K562 (cell line): Measurements from ENCODE around the gene DOCK1. TPM values are rescaled to one million over a fixed set of nuclear protein-coding genes. Genes with fewer than 3 reads are reported as not detected.

Experiments used
- ATAC-seq: fragments of 200-7000 bp; cut with Tn5 transposase; 3 replicates; pipeline ENCODE4 v1.9.1; 2020; ENCODE audit warnings: moderate library complexity
- BruUV-seq: library from RNA; stranded (reverse); fragments of 400-500 nt; replicated peaks from 2 replicates; lab custom pipeline; 2021; lab: Mats Ljungman, UMichigan
- CTCF ChIA-PET: fragments of 300-600 bp; formaldehyde crosslinking; extraction: SDS; loops from one replicate; lab custom pipeline; 2021; ENCODE audit warnings: low intra/inter-chr PET ratio; lab: Yijun Ruan, JAX
- POLR2A ChIA-PET: fragments of 300-600, 350-650 bp; sonication (Branson Sonifier 250); formaldehyde crosslinking; extraction: SDS; loops from one replicate; lab custom pipeline; 2021; ENCODE audit warnings: antibody characterized with exemption, inconsistent platforms; lab: Yijun Ruan, JAX
- DNase-seq, 4 experiments: peaks; one replicate each; pipeline versions ENCODE4 v3.0.0 to v3.0.0-alpha.2; 2011 to 2018; ENCODE audit warnings: low spot score in 3 of 4, mixed read lengths in 3 of 4; ENCODE audit errors: extremely low read depth in 1 of 4
- FAIRE-seq: peaks from 2 replicates; lab custom pipeline; 2011; peaks lifted over from hg19 to GRCh38; lab: Jason Lieb, UNC
- H2AFZ ChIP-seq: 2 replicates; pipeline ENCODE4 v1.6.0; 2011; ENCODE audit warnings: low read depth, low read length, control low read depth, inconsistent platforms
- H3K27ac ChIP-seq: fragments of 200-600 bp; 3 replicates; pipeline ENCODE4 v1.8.0; 2011; ENCODE audit warnings: low read depth, mild to moderate bottlenecking, control low read depth, inconsistent platforms, low read length, moderate library complexity, mixed read lengths; ENCODE audit errors: extremely low read depth
- H3K27me3 ChIP-seq, 2 experiments: fragments of 300-600 bp in 1 of 2; 2 replicates in 1 of 2; 3 replicates in 1 of 2; pipeline versions ENCODE4 v1.6.0 to v1.8.0; 2011; ENCODE audit warnings: inconsistent platforms in 2 of 2, low read length in 2 of 2, mild to moderate bottlenecking in 1 of 2, mixed read lengths in 1 of 2, moderate library complexity in 1 of 2; ENCODE audit not compliant: control insufficient read depth in 2 of 2, insufficient read depth in 2 of 2
- H3K36me3 ChIP-seq: fragments of 300-600 bp; 3 replicates; pipeline ENCODE4 v1.8.0; 2011; ENCODE audit warnings: mild to moderate bottlenecking, low read length, inconsistent platforms; ENCODE audit not compliant: control insufficient read depth, insufficient read depth
- H3K4me1 ChIP-seq, 2 experiments: fragments of 200-600 bp in 1 of 2; replicated peaks in 1 of 2; 2 replicates in 1 of 2; 3 replicates in 1 of 2; pipeline versions ENCODE4 v1.5.1 to v1.8.0; 2011; ENCODE audit warnings: inconsistent platforms in 2 of 2, low read length in 2 of 2, mild to moderate bottlenecking in 1 of 2, mixed read lengths in 1 of 2, moderate library complexity in 1 of 2; ENCODE audit not compliant: control insufficient read depth in 2 of 2, insufficient read depth in 2 of 2
- H3K4me2 ChIP-seq: 2 replicates; pipeline ENCODE4 v1.6.1; 2011; ENCODE audit warnings: low read length, control low read depth, inconsistent platforms, mixed read lengths; ENCODE audit not compliant: insufficient read depth
- H3K4me3 ChIP-seq: fragments of 200-600 bp; sonication (generic), shearing (Covaris generic); 2 replicates; pipeline ENCODE4 v1.5.1; 2016; ENCODE audit warnings: control low read depth, inconsistent platforms
- H3K79me2 ChIP-seq: fragments of 200-600 bp; 3 replicates; pipeline ENCODE4 v1.8.0; 2011; ENCODE audit warnings: low read length, inconsistent platforms; ENCODE audit not compliant: control insufficient read depth, insufficient read depth
- H3K9ac ChIP-seq, 2 experiments: 2 replicates each; pipeline versions ENCODE4 v1.6.0 to v1.6.1; 2011; ENCODE audit warnings: low read depth in 2 of 2, low read length in 2 of 2, control low read depth in 1 of 2, inconsistent platforms in 1 of 2, mild to moderate bottlenecking in 1 of 2, mixed read lengths in 1 of 2; ENCODE audit not compliant: insufficient read depth in 1 of 2
- H3K9me1 ChIP-seq: one replicate; pipeline ENCODE4 v1.6.0; 2011; ENCODE audit warnings: inconsistent platforms, mild to moderate bottlenecking, low read length, moderate library complexity; ENCODE audit not compliant: control insufficient read depth, insufficient read depth
- H3K9me3 ChIP-seq: replicated peaks from 2 replicates; pipeline ENCODE4 v1.5.1; 2011; ENCODE audit warnings: low read depth, low read length, inconsistent platforms; ENCODE audit not compliant: control insufficient read depth, insufficient read depth
- H4K20me1 ChIP-seq: replicated peaks from 2 replicates; pipeline ENCODE4 v1.6.1; 2011; ENCODE audit warnings: low read length, inconsistent platforms, mixed read lengths; ENCODE audit not compliant: control insufficient read depth, insufficient read depth
- ADNP ChIP-seq: fragments of 200-800 bp; sonication (Bioruptor generic); IDR thresholded peaks from 2 replicates; pipeline ENCODE4 v1.6.1; 2016; ENCODE audit warnings: missing genetic modification characterization, missing compliant biosample characterization
- ATF7 ChIP-seq: fragments of 450-650 bp; IDR thresholded peaks from 2 replicates; pipeline ENCODE4 v1.7.1; 2014; ENCODE audit warnings: mild to moderate bottlenecking, moderate library complexity
- CTBP1 ChIP-seq: fragments of 450-650 bp; IDR thresholded peaks from 2 replicates; pipeline ENCODE4 v1.6.1; 2016; ENCODE audit warnings: borderline replicate concordance
- DACH1 ChIP-seq: fragments of 450-650 bp; IDR thresholded peaks from 2 replicates; pipeline ENCODE4 v1.6.1; 2018; ENCODE audit not compliant: partially characterized antibody
- DNMT1 ChIP-seq: fragments of 450-650 bp; IDR thresholded peaks from 2 replicates; pipeline ENCODE4 v1.6.1; 2016; ENCODE audit warnings: antibody characterized with exemption, mild to moderate bottlenecking
- ELF2 ChIP-seq: fragments of 250-450 bp; sonication (Bioruptor Pico); IDR thresholded peaks from 2 replicates; pipeline ENCODE4 v1.5.0; 2021; ENCODE audit warnings: mild to moderate bottlenecking
- EWSR1 ChIP-seq: fragments of 450-650 bp; IDR thresholded peaks from 2 replicates; pipeline ENCODE4 v1.6.1; 2018; ENCODE audit warnings: borderline replicate concordance, mild to moderate bottlenecking, low read depth, moderate library complexity; ENCODE audit not compliant: partially characterized antibody
- GATA2 ChIP-seq: sonication (generic); formaldehyde crosslinking; IDR thresholded peaks from 2 replicates; pipeline ENCODE4 v1.4.0; 2020; ENCODE audit warnings: mild to moderate bottlenecking, missing genetic modification reagents
- HDAC3 ChIP-seq: fragments of 450-650 bp; IDR thresholded peaks from 2 replicates; pipeline ENCODE4 v1.6.1; 2018; ENCODE audit warnings: borderline replicate concordance, mild to moderate bottlenecking, moderate library complexity; ENCODE audit not compliant: partially characterized antibody
- JUND ChIP-seq, 2 experiments: IDR thresholded peaks; 2 replicates in 1 of 2; 3 replicates in 1 of 2; pipeline ENCODE4 v1.6.1; 2011; ENCODE audit warnings: borderline replicate concordance in 2 of 2, low read depth in 2 of 2, low read length in 2 of 2, improper control_type of control experiment in 1 of 2, missing biosample characterization in 1 of 2, missing genetic modification characterization in 1 of 2, missing genetic modification reagents in 1 of 2
- PHF20 ChIP-seq: fragments of 450-650 bp; IDR thresholded peaks from 2 replicates; pipeline ENCODE4 v1.6.1; 2018; ENCODE audit not compliant: partially characterized antibody
- PHTF2 ChIP-seq: fragments of 250-450 bp; sonication (Bioruptor Pico); IDR thresholded peaks from 2 replicates; pipeline ENCODE4 v1.5.0; 2021; ENCODE audit warnings: mild to moderate bottlenecking
- PYGO2 ChIP-seq: fragments of 450-650 bp; IDR thresholded peaks from 2 replicates; pipeline ENCODE4 v1.6.1; 2016; ENCODE audit warnings: mild to moderate bottlenecking, missing genetic modification characterization, moderate library complexity, missing compliant biosample characterization
- SMARCA5 ChIP-seq: fragments of 450-650 bp; IDR thresholded peaks from 2 replicates; pipeline ENCODE4 v1.6.1; 2016
- ZFPM2 ChIP-seq: fragments of 250-450 bp; sonication (Bioruptor Pico); IDR thresholded peaks from 2 replicates; pipeline ENCODE4 v1.5.1; 2022; ENCODE audit warnings: mild to moderate bottlenecking
- WGBS: fragments of 100-300 bp; shearing (Covaris generic); methylation state at CpG from one replicate; pipeline ENCODE4 v1.1.6; 2016; ENCODE audit warnings: low coverage, mixed read lengths; ENCODE audit not compliant: insufficient coverage; ENCODE audit errors: missing lambda C conversion rate; 5-methylcytosine and 5-hydroxymethylcytosine counted together
- in situ Hi-C: fragments of 300-500 bp; cut with MboI; formaldehyde crosslinking; loops from 4 replicates; pipeline ENCODE4 v1.15.0; 2018; ENCODE audit warnings: inconsistent platforms, mixed read lengths
- intact Hi-C: fragments of 100-400 bp; cut with micrococcal nuclease; formaldehyde crosslinking; loops from 2 replicates; pipeline ENCODE4 v1.14.2; 2022
- polyA plus RNA-seq, 8 experiments: library from polyadenylated mRNA; depleted of rRNA in 4 of 8; stranded (reverse) in 5 of 8; unstranded in 3 of 8; fragments of >200 nt; fragmentation: Nextera tagmentation in 2 of 8; fragmentation: Illumina TruSeq in 1 of 8; extraction: Ambion mirVana in 2 of 8; extraction: Trizol in 1 of 8; gene quantifications; 2 replicates each; pipeline versions ENCODE4 v1.2.1 to v1.2.3, GENCODE V29; 2011 to 2014; ENCODE audit warnings: inconsistent platforms in 1 of 8, missing spikeins in 1 of 8
- total RNA-seq, 7 experiments: library from RNA; depleted of rRNA in 6 of 7; stranded (reverse); fragments of >200 nt in 6 of 7; fragmentation: Illumina TruSeq in 2 of 7; extraction: Trizol in 2 of 7; gene quantifications; 2 replicates each; pipeline versions ENCODE4 v1.2.1 to v1.2.3, GENCODE V29; 2011 to 2021; ENCODE audit warnings: low replicate concordance in 1 of 7

Gene DOCK1
- total and polyA plus RNA-seq, 9 of the 15 experiments (the other 6 are each of a cell fraction or from before 2014, with no cell fraction given) = 0.31 TPM; not detected in 8

DNA sequence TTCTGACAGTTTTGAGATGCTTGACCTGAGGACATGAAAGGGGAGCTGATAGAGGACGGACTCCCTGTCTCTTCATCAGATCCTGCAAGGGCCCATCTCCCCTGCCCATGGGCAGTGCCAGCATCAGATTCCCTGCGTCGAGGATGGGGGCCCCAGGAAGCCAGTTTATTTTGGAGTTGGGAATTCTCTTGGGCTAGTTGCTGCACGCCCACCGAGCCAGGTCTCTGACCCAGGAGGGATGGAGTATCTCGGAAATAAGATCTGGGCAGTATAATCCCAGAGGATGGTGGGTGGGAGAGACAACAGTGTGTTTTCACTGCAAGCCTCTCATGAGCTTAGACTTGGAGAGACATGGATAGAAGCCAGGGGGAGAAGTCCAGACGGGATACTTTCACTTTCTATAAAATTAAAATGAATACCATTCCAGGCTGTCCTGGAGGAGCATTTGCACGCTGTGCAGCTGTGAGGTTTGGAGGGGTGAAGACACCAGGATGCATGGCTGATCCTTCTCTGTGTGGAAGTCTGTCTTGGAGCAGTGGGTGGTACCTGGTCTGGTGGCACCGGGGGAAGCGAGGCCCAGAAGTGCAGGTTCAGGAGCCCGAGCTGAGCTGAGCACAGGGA is 25.8 kb downstream of the DOCK1 start:
- Histone ChIP-seq H3K9ac (no peak overlapping the region), H3K27ac (no peak overlapping the region), H3K9me1 (no peaks in the 10 kb centered on the region), H3K4me3 (no peak overlapping the region), H2AFZ (no peak overlapping the region), H3K4me1 (no peaks in the 10 kb centered on the region), H3K9me3 (no peaks in the 10 kb centered on the region), H3K27me3 (no peaks in the 10 kb centered on the region), H3K4me2 (no peak overlapping the region), H4K20me1 (no peaks in the 10 kb centered on the region), H3K36me3 (no peaks in the 10 kb centered on the region)
- no peak for ATAC-seq
- ChIA-PET CTCF (no interaction called here), POLR2A (no interaction called here)
- intact Hi-C loops = no loop called here
- WGBS = 0% methylated on average over 6 of the region's 11 CpGs
- no TSS peak for BruUV-seq
- in situ Hi-C loops = no loop called here
- no peak for DNase-seq
- no peak for FAIRE-seq
- TF ChIP-seq PYGO2 (tag) = no peak
- no peak for TF ChIP-seq JUND (IDR thresholded peaks at IDR 0.05; ENCODE audit: borderline replicate concordance, low read depth, low read length)
- no peak for TF ChIP-seq JUND (tag; IDR thresholded peaks at IDR 0.05; ENCODE audit: borderline replicate concordance, low read depth, low read length)
- TF ChIP-seq CTBP1 = no peak
- no peak for TF ChIP-seq SMARCA5
- TF ChIP-seq PHTF2 (CRISPR knock-in tag) = no peak
- no peak for TF ChIP-seq EWSR1
- TF ChIP-seq DACH1 = no peak
- no peak for TF ChIP-seq GATA2 (CRISPR knock-in tag)
- no peak for TF ChIP-seq DNMT1
- TF ChIP-seq ADNP (tag) = no peak
- no peak for TF ChIP-seq ATF7
- TF ChIP-seq ELF2 = no peak
- no peak for TF ChIP-seq ZFPM2 (CRISPR knock-in tag)
- no peak for TF ChIP-seq HDAC3
- TF ChIP-seq PHF20 = no peak
- TF ChIP-seq, all 486 proteins: peak for 0
- no peaks in the 10 kb centered on the region for H3K79me2 ChIP-seq
